ENCODE measurements around the gene SH3RF1. TPM values are rescaled to one million over a fixed set of nuclear protein-coding genes. Genes with fewer than 3 reads are reported as not detected.
A peak's percentile ranks its signal among the peaks of the same experiment; 100 is the strongest.

The SH3RF1 gene
- 10 to 100 TPM; 17.1 to 17.4 TPM for total RNA-seq

GRCh38 chr4:169270810-169271691, at the start of gene SH3RF1:
Gene SH3RF1 (minus strand): TSS chr4:169270956. CDS start chr4:169269212, 1,744 bp downstream.
- H3K9me3 ChIP-seq: no peaks in the 10 kb centered on the region
- TF ChIP-seq POLR2A (IDR thresholded peaks at IDR 0.05) (peak; percentile 89 to 94 (median 92)), CTCF (IDR thresholded peaks at IDR 0.05) (peak in 5 of 7 experiments; percentile 17 to 57 (median 39))
- peak; percentile 88 for ATAC-seq
- WGBS, 2 donors: 0% methylated on average over 7 to 87 of the region's 110 CpGs
- H3K27ac ChIP-seq: peak within 1 kb of the TSS; percentile 85 to 97 (median 92)
- peak within 1 kb of the TSS; percentile 58 to 95 for H3K4me3 ChIP-seq
- H3K4me1 ChIP-seq: peaks cover 50% of the 10 kb centered on the region
- intact Hi-C loops (cut with DNase I): no loop called here
- no peaks in the 10 kb centered on the region for H3K36me3 ChIP-seq (replicated peaks in 1 of 2; ENCODE audit: insufficient read depth in 1 of 2, low read depth in 2 of 2)
- peak; percentile 86 to 91 (median 90) for DNase-seq
- H3K27me3 ChIP-seq: no peaks in the 10 kb centered on the region

DNA sequence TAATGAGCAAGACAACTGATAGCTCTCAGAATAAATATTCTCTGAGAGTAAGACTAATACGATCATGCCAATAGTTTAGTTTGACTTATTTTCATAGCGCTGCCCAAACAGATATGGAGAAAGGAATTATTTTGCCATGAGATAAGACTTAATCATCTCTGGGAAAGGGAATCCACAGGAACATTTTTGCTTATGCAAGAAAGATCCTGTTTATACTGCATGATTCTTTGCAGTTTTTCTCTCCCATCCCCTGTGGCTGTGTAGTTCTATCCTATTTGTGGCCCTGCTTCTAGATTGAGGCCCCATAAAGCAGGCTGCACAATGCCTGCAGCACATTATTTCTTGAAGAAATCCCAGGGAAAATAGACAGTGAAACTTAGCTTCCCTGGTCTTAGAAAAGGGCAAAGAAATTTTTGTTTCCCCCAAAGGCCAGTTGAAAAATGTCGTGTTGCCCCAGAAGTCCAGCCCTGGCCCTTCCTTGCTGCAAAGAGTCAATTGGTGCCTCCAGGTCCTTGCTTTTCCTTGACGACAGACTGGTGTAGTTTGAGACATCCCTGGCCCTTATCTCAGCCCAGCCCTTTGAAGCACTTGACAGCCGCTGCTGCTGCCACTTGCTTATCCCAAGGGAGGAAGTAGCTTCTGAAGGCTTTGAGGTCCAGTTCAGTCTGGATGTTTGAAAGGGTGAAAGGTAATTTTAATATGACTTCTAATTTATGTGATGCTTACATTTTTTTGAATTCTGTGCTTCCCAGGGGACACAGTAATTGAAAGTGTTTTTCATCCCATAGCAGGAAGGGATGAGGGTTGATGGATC, 45.0 kb upstream of the SH3RF1 start:
- 53 to 60% methylated on average over 5 of the region's 5 CpGs for WGBS, 2 donors
- peaks cover 28% of the 10 kb centered on the region for H3K4me1 ChIP-seq
- ATAC-seq: no peak
- DNase-seq: no peak
- no peaks in the 10 kb centered on the region for H3K36me3 ChIP-seq (replicated peaks in 1 of 2; ENCODE audit: insufficient read depth in 1 of 2, low read depth in 2 of 2)
- intact Hi-C loops (cut with DNase I): no loop called here
- H3K4me3 ChIP-seq: no peak overlapping the region
- H3K9me3 ChIP-seq: no peaks in the 10 kb centered on the region
- TF ChIP-seq CTCF (IDR thresholded peaks at IDR 0.05): no peak
- no peak for TF ChIP-seq POLR2A (IDR thresholded peaks at IDR 0.05)
- peak overlapping the region in 1 of 4 donors; percentile 70 for H3K27ac ChIP-seq
- no peaks in the 10 kb centered on the region for H3K27me3 ChIP-seq

DNA sequence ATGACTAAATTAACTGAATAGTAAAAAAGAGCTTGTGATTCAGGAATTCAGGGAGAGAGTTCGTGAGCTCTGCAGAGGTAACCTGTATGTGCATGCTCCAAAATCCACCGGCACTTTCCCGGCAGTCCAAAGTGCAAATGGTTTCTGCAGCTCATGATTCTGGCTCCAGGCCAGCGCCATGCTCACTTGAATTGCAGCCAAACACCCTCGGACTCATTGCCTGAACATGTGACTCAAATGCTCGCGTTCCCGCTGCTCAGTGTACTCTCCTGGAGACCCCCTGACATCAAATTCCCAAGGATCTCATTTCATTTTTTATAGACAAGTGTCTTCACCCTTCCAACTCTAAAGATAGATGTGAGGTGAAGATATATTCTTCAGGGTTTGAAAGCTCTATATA, 44.1 kb upstream of the SH3RF1 start:
- no peaks in the 10 kb centered on the region for H3K27me3 ChIP-seq
- no peak for TF ChIP-seq POLR2A (IDR thresholded peaks at IDR 0.05)
- no peak for TF ChIP-seq CTCF (IDR thresholded peaks at IDR 0.05)
- no peaks in the 10 kb centered on the region for H3K36me3 ChIP-seq (replicated peaks in 1 of 2; ENCODE audit: insufficient read depth in 1 of 2, low read depth in 2 of 2)
- ATAC-seq (peak; percentile 92), DNase-seq (peak; percentile 91 to 95 (median 92))
- peaks cover 28% of the 10 kb centered on the region for H3K4me1 ChIP-seq
- intact Hi-C loops (cut with DNase I): no loop called here
- H3K4me3 ChIP-seq: no peak overlapping the region
- H3K27ac ChIP-seq: peak overlapping the region in 3 of 4 donors; percentile 37 to 70 (median 48)
- no peaks in the 10 kb centered on the region for H3K9me3 ChIP-seq
- WGBS, 2 donors: 3 to 11% methylated on average over 8 of the region's 8 CpGs

DNA sequence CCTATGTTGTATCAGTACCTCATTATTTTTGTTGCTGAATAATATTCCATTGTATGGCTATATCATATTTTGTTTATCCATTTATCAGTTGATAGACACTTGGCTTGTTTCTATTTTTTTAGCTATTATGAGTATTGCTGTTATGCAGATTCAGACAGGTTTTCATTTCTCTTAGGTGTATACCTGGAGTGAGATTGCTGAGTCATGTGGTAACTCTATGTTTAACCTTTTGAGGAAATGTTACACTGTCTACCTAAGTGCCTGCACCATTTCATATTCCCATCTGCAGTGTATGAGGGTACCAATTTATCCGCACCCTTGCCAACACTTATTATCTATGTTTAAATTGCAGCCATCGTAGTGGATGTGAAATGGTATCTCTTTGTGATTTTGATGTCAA, 43.0 kb upstream of the SH3RF1 start:
- no peaks in the 10 kb centered on the region for H3K9me3 ChIP-seq
- WGBS, 2 donors: 88 to 90% methylated on average over 2 of the region's 2 CpGs
- H3K27me3 ChIP-seq: no peaks in the 10 kb centered on the region
- ATAC-seq (no peak), DNase-seq (no peak)
- no peak overlapping the region for H3K4me3 ChIP-seq
- TF ChIP-seq POLR2A (IDR thresholded peaks at IDR 0.05): no peak
- TF ChIP-seq CTCF (IDR thresholded peaks at IDR 0.05): no peak
- intact Hi-C loops (cut with DNase I): no loop called here
- no peaks in the 10 kb centered on the region for H3K36me3 ChIP-seq (replicated peaks in 1 of 2; ENCODE audit: insufficient read depth in 1 of 2, low read depth in 2 of 2)
- H3K27ac ChIP-seq: peak overlapping the region in 1 of 4 donors; percentile 70
- peaks cover 36% of the 10 kb centered on the region for H3K4me1 ChIP-seq

Measured in body of pancreas (tissue), 4 donors.